K562 (cell line): ENCODE data around the gene NMB. TPM values are rescaled to one million over a fixed set of nuclear protein-coding genes. Genes with fewer than 3 reads are reported as not detected.
A peak's percentile ranks its signal among the peaks of the same experiment; 100 is the strongest.

Source experiments
- ATAC-seq: fragments of 200-7000 bp; cut with Tn5 transposase; 3 replicates; pipeline ENCODE4 v1.9.1; 2020; ENCODE audit warnings: moderate library complexity
- BruUV-seq: library from RNA; stranded (reverse); fragments of 400-500 nt; replicated peaks from 2 replicates; lab custom pipeline; 2021; lab: Mats Ljungman, UMichigan
- CTCF ChIA-PET: fragments of 300-600 bp; formaldehyde crosslinking; extraction: SDS; loops from one replicate; lab custom pipeline; 2021; ENCODE audit warnings: low intra/inter-chr PET ratio; lab: Yijun Ruan, JAX
- POLR2A ChIA-PET: fragments of 300-600, 350-650 bp; sonication (Branson Sonifier 250); formaldehyde crosslinking; extraction: SDS; loops from one replicate; lab custom pipeline; 2021; ENCODE audit warnings: antibody characterized with exemption, inconsistent platforms; lab: Yijun Ruan, JAX
- DNase-seq, 4 experiments: peaks; one replicate each; pipeline versions ENCODE4 v3.0.0 to v3.0.0-alpha.2; 2011 to 2018; ENCODE audit warnings: low spot score in 3 of 4, mixed read lengths in 3 of 4; ENCODE audit errors: extremely low read depth in 1 of 4
- FAIRE-seq: peaks from 2 replicates; lab custom pipeline; 2011; peaks lifted over from hg19 to GRCh38; lab: Jason Lieb, UNC
- H2AFZ ChIP-seq: 2 replicates; pipeline ENCODE4 v1.6.0; 2011; ENCODE audit warnings: low read depth, low read length, control low read depth, inconsistent platforms
- H3K27ac ChIP-seq: fragments of 200-600 bp; 3 replicates; pipeline ENCODE4 v1.8.0; 2011; ENCODE audit warnings: low read depth, mild to moderate bottlenecking, control low read depth, inconsistent platforms, low read length, moderate library complexity, mixed read lengths; ENCODE audit errors: extremely low read depth
- H3K27me3 ChIP-seq, 2 experiments: fragments of 300-600 bp in 1 of 2; 2 replicates in 1 of 2; 3 replicates in 1 of 2; pipeline versions ENCODE4 v1.6.0 to v1.8.0; 2011; ENCODE audit warnings: inconsistent platforms in 2 of 2, low read length in 2 of 2, mild to moderate bottlenecking in 1 of 2, mixed read lengths in 1 of 2, moderate library complexity in 1 of 2; ENCODE audit not compliant: control insufficient read depth in 2 of 2, insufficient read depth in 2 of 2
- H3K36me3 ChIP-seq: fragments of 300-600 bp; 3 replicates; pipeline ENCODE4 v1.8.0; 2011; ENCODE audit warnings: mild to moderate bottlenecking, low read length, inconsistent platforms; ENCODE audit not compliant: control insufficient read depth, insufficient read depth
- H3K4me1 ChIP-seq, 2 experiments: fragments of 200-600 bp in 1 of 2; replicated peaks in 1 of 2; 2 replicates in 1 of 2; 3 replicates in 1 of 2; pipeline versions ENCODE4 v1.5.1 to v1.8.0; 2011; ENCODE audit warnings: inconsistent platforms in 2 of 2, low read length in 2 of 2, mild to moderate bottlenecking in 1 of 2, mixed read lengths in 1 of 2, moderate library complexity in 1 of 2; ENCODE audit not compliant: control insufficient read depth in 2 of 2, insufficient read depth in 2 of 2
- H3K4me2 ChIP-seq: 2 replicates; pipeline ENCODE4 v1.6.1; 2011; ENCODE audit warnings: low read length, control low read depth, inconsistent platforms, mixed read lengths; ENCODE audit not compliant: insufficient read depth
- H3K4me3 ChIP-seq: fragments of 200-600 bp; sonication (generic), shearing (Covaris generic); 2 replicates; pipeline ENCODE4 v1.5.1; 2016; ENCODE audit warnings: control low read depth, inconsistent platforms
- H3K79me2 ChIP-seq: fragments of 200-600 bp; 3 replicates; pipeline ENCODE4 v1.8.0; 2011; ENCODE audit warnings: low read length, inconsistent platforms; ENCODE audit not compliant: control insufficient read depth, insufficient read depth
- H3K9ac ChIP-seq, 2 experiments: 2 replicates each; pipeline versions ENCODE4 v1.6.0 to v1.6.1; 2011; ENCODE audit warnings: low read depth in 2 of 2, low read length in 2 of 2, control low read depth in 1 of 2, inconsistent platforms in 1 of 2, mild to moderate bottlenecking in 1 of 2, mixed read lengths in 1 of 2; ENCODE audit not compliant: insufficient read depth in 1 of 2
- H3K9me1 ChIP-seq: one replicate; pipeline ENCODE4 v1.6.0; 2011; ENCODE audit warnings: inconsistent platforms, mild to moderate bottlenecking, low read length, moderate library complexity; ENCODE audit not compliant: control insufficient read depth, insufficient read depth
- H3K9me3 ChIP-seq: replicated peaks from 2 replicates; pipeline ENCODE4 v1.5.1; 2011; ENCODE audit warnings: low read depth, low read length, inconsistent platforms; ENCODE audit not compliant: control insufficient read depth, insufficient read depth
- H4K20me1 ChIP-seq: replicated peaks from 2 replicates; pipeline ENCODE4 v1.6.1; 2011; ENCODE audit warnings: low read length, inconsistent platforms, mixed read lengths; ENCODE audit not compliant: control insufficient read depth, insufficient read depth
- FOS ChIP-seq: IDR thresholded peaks from 3 replicates; pipeline ENCODE4 v1.6.1; 2011; ENCODE audit not compliant: insufficient read length; ENCODE audit errors: extremely low read depth
- KAT2B ChIP-seq: IDR thresholded peaks from one replicate; pipeline ENCODE4 v1.6.1; 2012; ENCODE audit warnings: low read depth, mild to moderate bottlenecking, control low read depth, inconsistent platforms, low read length, moderate library complexity
- KDM5B ChIP-seq: fragments of 200-600 bp; sonication (generic); IDR thresholded peaks from 2 replicates; pipeline ENCODE4 v1.6.1; 2012; ENCODE audit warnings: low read depth, mild to moderate bottlenecking, moderate library complexity, low read length, control low read depth, inconsistent platforms; ENCODE audit not compliant: insufficient replicate concordance
- NCOA6 ChIP-seq: fragments of 450-650 bp; IDR thresholded peaks from 2 replicates; pipeline ENCODE4 v1.6.1; 2017; ENCODE audit warnings: mild to moderate bottlenecking
- OTX1 ChIP-seq: fragments of 450-650 bp; formaldehyde crosslinking; IDR thresholded peaks from 2 replicates; pipeline ENCODE4 v1.4.0; 2022; ENCODE audit warnings: mild to moderate bottlenecking
- SIN3B ChIP-seq: fragments of 450-650 bp; IDR thresholded peaks from 2 replicates; pipeline ENCODE4 v1.6.1; 2017; ENCODE audit warnings: low read depth, mild to moderate bottlenecking, moderate library complexity
- SOX6 ChIP-seq: fragments of 450-650 bp; IDR thresholded peaks from 2 replicates; pipeline ENCODE4 v1.6.1; 2014; ENCODE audit warnings: mild to moderate bottlenecking
- SRF ChIP-seq, 2 experiments: fragments of 250-450, 450-650 bp in 1 of 2; sonication (Bioruptor Pico) in 1 of 2; sonication (generic) in 1 of 2; formaldehyde crosslinking; IDR thresholded peaks; 2 replicates each; pipeline versions ENCODE4 v1.5.0 to v1.5.1; 2020 to 2022; ENCODE audit warnings: mild to moderate bottlenecking in 1 of 2, missing genetic modification reagents in 1 of 2
- TAF9B ChIP-seq: fragments of 450-650 bp; IDR thresholded peaks from 2 replicates; pipeline ENCODE4 v1.6.1; 2018; ENCODE audit warnings: mild to moderate bottlenecking; ENCODE audit not compliant: partially characterized antibody
- WGBS: fragments of 100-300 bp; shearing (Covaris generic); methylation state at CpG from one replicate; pipeline ENCODE4 v1.1.6; 2016; ENCODE audit warnings: low coverage, mixed read lengths; ENCODE audit not compliant: insufficient coverage; ENCODE audit errors: missing lambda C conversion rate; 5-methylcytosine and 5-hydroxymethylcytosine counted together
- in situ Hi-C: fragments of 300-500 bp; cut with MboI; formaldehyde crosslinking; loops from 4 replicates; pipeline ENCODE4 v1.15.0; 2018; ENCODE audit warnings: inconsistent platforms, mixed read lengths
- intact Hi-C: fragments of 100-400 bp; cut with micrococcal nuclease; formaldehyde crosslinking; loops from 2 replicates; pipeline ENCODE4 v1.14.2; 2022
- polyA plus RNA-seq, 8 experiments: library from polyadenylated mRNA; depleted of rRNA in 4 of 8; stranded (reverse) in 5 of 8; unstranded in 3 of 8; fragments of >200 nt; fragmentation: Nextera tagmentation in 2 of 8; fragmentation: Illumina TruSeq in 1 of 8; extraction: Ambion mirVana in 2 of 8; extraction: Trizol in 1 of 8; gene quantifications; 2 replicates each; pipeline versions ENCODE4 v1.2.1 to v1.2.3, GENCODE V29; 2011 to 2014; ENCODE audit warnings: inconsistent platforms in 1 of 8, missing spikeins in 1 of 8
- total RNA-seq, 7 experiments: library from RNA; depleted of rRNA in 6 of 7; stranded (reverse); fragments of >200 nt in 6 of 7; fragmentation: Illumina TruSeq in 2 of 7; extraction: Trizol in 2 of 7; gene quantifications; 2 replicates each; pipeline versions ENCODE4 v1.2.1 to v1.2.3, GENCODE V29; 2011 to 2021; ENCODE audit warnings: low replicate concordance in 1 of 7
- TF ChIP-seq, protein P1 (sequence below): fragments of 450-650 bp; IDR thresholded peaks from 2 replicates; pipeline ENCODE4 v1.6.1; 2018; ENCODE audit not compliant: partially characterized antibody
- TF ChIP-seq, protein P2 (sequence below): fragments of 450-650 bp; formaldehyde crosslinking; IDR thresholded peaks from 2 replicates; pipeline ENCODE4 v1.4.0; 2020; ENCODE audit warnings: mild to moderate bottlenecking, moderate library complexity
- TF ChIP-seq, protein P3 (sequence below): sonication (generic); formaldehyde crosslinking; IDR thresholded peaks from 2 replicates; pipeline ENCODE4 v1.8.1; 2022; ENCODE audit warnings: missing genetic modification reagents

Gene NMB
- total and polyA plus RNA-seq, 9 of the 15 experiments (the other 6 are each of a cell fraction or from before 2014, with no cell fraction given): 0.06 to 0.16 (median 0.09) TPM; not detected in 5

DNA sequence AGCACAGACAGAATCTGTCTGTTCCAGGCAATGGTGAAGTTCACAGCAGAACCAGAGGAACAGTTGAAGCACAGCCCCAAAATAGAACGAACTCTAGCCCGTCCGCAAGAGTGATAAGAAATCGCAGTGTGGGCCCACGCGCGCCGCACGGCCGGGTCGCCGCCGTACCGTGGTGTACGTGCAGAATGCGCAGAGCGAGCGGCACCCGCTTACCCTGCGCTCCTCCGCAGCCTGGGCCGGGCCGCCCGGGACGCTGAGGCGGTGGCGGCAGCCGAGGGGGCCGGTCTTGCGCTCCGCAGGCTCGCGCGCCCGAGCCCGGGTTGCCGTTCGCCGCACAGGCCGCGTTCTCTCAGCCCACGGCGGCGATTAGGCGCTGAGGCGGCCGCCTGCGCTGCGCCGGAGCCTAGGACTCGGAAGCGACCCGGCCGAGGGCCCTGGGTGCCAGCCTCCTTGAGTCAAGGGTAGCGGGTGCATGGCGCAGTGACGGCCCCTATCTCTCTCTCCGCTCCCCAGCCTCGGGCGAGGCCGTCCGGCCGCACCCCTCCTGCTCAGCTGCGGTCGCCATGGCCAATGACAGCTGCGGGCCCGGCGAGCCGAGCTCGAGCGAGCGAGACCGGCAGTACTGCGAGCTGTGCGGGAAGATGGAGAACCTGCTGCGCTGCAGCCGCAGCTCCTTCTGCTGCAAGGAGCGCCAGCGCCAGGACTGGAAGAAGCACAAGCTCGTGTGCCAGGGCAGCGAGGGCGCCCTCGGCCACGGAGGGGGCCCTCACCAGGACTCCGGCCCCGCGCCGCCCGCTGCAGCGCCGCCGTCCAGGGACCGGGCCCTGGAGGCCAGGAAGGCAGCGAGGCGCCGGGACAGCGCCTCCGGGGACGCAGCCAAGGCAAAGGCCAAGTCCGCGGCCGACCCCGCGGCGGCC is 24.4 kb downstream of the NMB start (continued):
- TF ChIP-seq, protein P1, sequence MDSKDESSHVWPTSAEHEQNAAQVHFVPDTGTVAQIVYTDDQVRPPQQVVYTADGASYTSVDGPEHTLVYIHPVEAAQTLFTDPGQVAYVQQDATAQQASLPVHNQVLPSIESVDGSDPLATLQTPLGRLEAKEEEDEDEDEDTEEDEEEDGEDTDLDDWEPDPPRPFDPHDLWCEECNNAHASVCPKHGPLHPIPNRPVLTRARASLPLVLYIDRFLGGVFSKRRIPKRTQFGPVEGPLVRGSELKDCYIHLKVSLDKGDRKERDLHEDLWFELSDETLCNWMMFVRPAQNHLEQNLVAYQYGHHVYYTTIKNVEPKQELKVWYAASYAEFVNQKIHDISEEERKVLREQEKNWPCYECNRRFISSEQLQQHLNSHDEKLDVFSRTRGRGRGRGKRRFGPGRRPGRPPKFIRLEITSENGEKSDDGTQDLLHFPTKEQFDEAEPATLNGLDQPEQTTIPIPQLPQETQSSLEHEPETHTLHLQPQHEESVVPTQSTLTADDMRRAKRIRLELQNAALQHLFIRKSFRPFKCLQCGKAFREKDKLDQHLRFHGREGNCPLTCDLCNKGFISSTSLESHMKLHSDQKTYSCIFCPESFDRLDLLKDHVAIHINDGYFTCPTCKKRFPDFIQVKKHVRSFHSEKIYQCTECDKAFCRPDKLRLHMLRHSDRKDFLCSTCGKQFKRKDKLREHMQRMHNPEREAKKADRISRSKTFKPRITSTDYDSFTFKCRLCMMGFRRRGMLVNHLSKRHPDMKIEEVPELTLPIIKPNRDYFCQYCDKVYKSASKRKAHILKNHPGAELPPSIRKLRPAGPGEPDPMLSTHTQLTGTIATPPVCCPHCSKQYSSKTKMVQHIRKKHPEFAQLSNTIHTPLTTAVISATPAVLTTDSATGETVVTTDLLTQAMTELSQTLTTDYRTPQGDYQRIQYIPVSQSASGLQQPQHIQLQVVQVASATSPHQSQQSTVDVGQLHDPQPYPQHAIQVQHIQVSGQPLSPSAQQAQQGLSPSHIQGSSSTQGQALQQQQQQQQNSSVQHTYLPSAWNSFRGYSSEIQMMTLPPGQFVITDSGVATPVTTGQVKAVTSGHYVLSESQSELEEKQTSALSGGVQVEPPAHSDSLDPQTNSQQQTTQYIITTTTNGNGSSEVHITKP: no peak
- TF ChIP-seq TAF9B: no peak

DNA sequence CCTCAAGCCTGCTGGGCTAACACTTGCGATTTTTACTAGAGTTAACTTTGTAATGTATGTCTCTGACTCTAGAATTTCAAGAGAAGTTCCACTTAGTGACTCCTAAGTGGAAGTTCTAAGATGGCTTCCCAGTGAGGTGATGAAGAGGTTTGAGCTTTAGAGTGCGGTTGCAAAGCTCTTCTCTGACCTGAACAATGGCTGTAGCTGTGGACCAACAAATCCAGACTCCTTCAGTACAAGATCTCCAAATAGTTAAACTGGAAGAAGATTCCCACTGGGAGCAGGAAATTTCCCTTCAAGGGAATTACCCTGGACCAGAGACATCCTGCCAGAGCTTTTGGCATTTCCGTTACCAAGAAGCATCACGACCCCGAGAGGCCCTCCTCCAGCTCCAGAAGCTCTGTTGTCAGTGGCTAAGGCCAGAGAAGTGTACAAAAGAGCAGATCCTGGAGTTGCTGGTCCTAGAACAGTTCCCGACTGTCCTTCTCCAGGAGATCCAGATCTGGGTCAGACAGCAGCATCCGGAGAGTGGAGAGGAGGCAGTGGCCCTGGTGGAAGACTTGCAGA is 26.2 kb downstream of the NMB start:
- peak overlapping the region; percentile 90 for H2AFZ ChIP-seq
- peak overlapping the region; percentile 76 to 92 for H3K9ac ChIP-seq
- DNase-seq (peak in 2 of 4 experiments; percentile 33 to 41), ATAC-seq (peak; percentile 5), FAIRE-seq (no peak)
- BruUV-seq: TSS peak; percentile 77
- no peaks in the 10 kb centered on the region; the same call in 1 of the 2 replicates for H4K20me1 ChIP-seq
- in situ Hi-C loops: no loop called here
- ChIA-PET CTCF (no interaction called here), POLR2A (interaction anchor here (0.6 to 1.6 kb wide), 13 partner anchors 9 to 1794 kb away, joined by 3 to 6 read pairs (median 3); no protein-coding TSS in a partner anchor)
- intact Hi-C loops: loop anchor here (2.0 kb wide), 1 partner anchor 31 kb away; the partner anchor contains the start of gene ZSCAN2
- peak overlapping the region; percentile 83 for H3K27ac ChIP-seq
- H3K4me2 ChIP-seq: peak overlapping the region; percentile 90
- H3K27me3 ChIP-seq: no peaks in the 10 kb centered on the region
- no peaks in the 10 kb centered on the region for H3K9me3 ChIP-seq
- peaks cover 15% of the 10 kb centered on the region for H3K36me3 ChIP-seq
- H3K9me1 ChIP-seq: no peaks in the 10 kb centered on the region
- peaks cover 35% of the 10 kb centered on the region for H3K79me2 ChIP-seq
- peaks cover 18 to 20% of the 10 kb centered on the region in 2 experiments; a peak in 4 of 5 replicates for H3K4me1 ChIP-seq
- peak overlapping the region; percentile 54 for H3K4me3 ChIP-seq
- WGBS: 4% methylated on average over 7 of the region's 7 CpGs
- TF ChIP-seq, protein P2, sequence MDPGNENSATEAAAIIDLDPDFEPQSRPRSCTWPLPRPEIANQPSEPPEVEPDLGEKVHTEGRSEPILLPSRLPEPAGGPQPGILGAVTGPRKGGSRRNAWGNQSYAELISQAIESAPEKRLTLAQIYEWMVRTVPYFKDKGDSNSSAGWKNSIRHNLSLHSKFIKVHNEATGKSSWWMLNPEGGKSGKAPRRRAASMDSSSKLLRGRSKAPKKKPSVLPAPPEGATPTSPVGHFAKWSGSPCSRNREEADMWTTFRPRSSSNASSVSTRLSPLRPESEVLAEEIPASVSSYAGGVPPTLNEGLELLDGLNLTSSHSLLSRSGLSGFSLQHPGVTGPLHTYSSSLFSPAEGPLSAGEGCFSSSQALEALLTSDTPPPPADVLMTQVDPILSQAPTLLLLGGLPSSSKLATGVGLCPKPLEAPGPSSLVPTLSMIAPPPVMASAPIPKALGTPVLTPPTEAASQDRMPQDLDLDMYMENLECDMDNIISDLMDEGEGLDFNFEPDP (CRISPR knock-in tag): no peak
- TF ChIP-seq SIN3B (no peak), FOS (no peak), KAT2B (no peak), SRF (CRISPR knock-in tag; IDR thresholded peaks at IDR 0.05) (0 out of 4 replicates have a peak, but pooled peaks of 1 of the 2 experiments have one; percentile 9), KDM5B (peak; percentile 18), NCOA6 (no peak), SOX6 (no peak), OTX1 (CRISPR knock-in tag) (no peak)
- TF ChIP-seq, protein P3, sequence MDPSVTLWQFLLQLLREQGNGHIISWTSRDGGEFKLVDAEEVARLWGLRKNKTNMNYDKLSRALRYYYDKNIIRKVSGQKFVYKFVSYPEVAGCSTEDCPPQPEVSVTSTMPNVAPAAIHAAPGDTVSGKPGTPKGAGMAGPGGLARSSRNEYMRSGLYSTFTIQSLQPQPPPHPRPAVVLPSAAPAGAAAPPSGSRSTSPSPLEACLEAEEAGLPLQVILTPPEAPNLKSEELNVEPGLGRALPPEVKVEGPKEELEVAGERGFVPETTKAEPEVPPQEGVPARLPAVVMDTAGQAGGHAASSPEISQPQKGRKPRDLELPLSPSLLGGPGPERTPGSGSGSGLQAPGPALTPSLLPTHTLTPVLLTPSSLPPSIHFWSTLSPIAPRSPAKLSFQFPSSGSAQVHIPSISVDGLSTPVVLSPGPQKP (CRISPR knock-in tag): no peak
